Left hindlimb (tissue), 1 donor: ENCODE data around the gene TMEM174.

Source experiments
- DNase-seq: peaks from one replicate; pipeline ENCODE4 v3.0.0-alpha.2; 2018

The TMEM174 gene

GRCh38 chr5:73154208-73155006, 18.6 kb upstream of the TMEM174 start:
- no peak for DNase-seq

DNA sequence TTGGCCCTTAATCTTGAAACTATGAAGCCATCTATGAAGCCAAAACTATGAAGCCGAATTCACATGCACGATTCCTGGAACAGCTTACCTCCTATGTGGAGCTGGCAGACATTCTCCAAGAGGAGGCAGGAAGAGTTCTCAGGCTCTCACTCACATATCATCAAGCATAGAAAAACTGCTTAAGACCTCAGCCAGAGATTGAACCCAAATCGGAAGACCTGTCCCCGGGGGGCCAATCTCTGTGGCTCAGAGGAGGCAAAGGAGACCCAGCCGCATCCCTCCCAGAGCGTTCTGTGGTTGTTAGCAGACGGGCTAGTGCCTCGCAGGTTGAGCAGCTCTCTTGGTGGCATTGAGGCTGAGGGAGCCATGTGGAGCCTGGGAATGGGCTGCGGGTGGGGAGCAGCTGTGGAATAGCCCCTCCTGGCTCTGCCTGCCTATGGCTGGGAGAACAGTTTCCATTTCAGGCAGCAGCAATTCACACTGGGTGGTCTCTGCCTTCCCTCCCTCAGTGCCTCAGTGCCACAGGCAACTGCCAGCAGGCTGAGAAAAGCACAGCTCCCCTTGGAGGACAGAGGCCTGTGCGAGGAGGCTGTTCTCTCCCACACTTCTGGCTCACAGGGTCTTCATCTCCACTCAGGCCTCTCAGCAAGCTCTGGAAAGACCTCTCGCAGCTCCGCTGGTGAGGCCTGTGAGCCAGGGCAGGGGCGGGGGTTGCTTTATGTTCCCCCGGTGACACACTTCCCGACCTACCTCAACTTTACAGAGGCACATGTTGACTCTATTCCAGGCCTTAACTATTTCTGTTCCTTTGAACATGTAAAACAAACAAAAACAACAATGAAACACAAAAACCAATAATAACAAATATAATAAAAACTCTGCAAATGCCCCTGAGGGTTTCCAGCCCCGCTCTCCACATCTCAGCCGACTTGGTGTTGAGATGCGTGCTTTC, 17.4 kb upstream of the TMEM174 start:
- DNase-seq, result no peak

GRCh38 chr5:73157414-73158303, 15.3 kb upstream of the TMEM174 start:
- DNase-seq, result no peak

GRCh38 chr5:73158313-73158712, 14.7 kb upstream of the TMEM174 start:
- no peak for DNase-seq

- no peak for DNase-seq
Observed at GRCh38 chr5:73160239-73160671, 12.7 kb upstream of the TMEM174 start.

DNA sequence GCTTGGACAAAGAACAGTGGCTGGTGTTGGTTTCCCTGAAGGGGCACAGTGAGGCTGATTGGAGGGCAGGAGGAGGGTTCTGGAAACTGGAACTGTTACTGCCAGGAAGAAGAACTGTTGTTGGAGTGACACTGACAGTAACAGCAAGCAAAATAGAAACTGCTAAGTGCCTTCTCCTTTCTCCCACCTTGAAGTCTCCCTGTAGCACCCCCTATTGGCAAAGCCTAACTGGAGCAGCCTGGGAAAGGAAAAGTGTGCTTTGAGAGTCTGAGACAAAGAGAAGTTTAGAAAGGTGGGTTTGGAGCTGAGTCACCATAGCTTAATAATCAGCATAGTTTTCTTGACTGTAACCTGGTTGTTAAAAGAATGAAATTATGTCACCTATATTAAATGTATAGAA, 2.5 kb upstream of the TMEM174 start:
- no peak for DNase-seq

- DNase-seq, result no peak
Observed at GRCh38 chr5:73171495-73171894, 1.5 kb upstream of the TMEM174 start.

GRCh38 chr5:73174100-73174815, 1.3 kb downstream of the TMEM174 start:
- no peak for DNase-seq

DNA sequence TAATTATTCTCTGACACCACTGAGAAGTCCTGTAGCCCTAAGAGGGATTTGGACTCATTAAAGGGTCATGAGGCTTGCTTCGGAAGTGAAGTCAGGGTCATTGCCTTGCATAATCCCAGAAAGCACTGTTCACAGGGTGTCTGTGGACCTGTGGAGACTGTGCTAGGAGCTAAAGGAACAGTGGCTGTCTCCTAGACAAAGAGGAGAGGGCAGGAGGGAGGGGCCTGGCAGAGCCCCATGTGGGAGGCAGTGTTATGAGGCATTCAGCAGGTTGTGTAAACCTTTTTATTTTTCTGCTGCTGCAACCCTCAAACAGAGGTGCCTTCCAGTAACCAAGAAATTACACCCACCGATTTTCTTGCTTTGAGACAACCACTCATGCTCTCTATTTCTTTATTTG, 3.3 kb downstream of the TMEM174 start:
- no peak for DNase-seq

DNA sequence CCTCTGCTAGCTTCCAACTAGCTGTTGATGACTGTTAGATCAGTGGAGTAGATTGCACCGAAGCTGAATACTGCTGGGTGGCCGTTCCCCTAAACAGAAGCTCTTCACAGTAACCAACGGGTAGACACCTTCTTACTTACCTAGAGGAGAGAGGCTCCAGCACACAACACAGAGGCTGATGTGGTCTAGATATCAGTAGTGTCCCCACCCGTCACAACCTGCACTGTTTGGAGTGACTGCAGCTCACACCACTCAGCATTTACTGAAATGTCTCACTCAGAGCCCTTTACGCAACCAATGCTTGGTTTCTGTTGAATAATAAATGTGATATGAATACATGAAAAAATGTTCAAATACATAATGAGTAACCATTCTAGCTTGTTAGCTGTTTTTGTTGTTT, 5.3 kb downstream of the TMEM174 start:
- no peak for DNase-seq

GRCh38 chr5:73179730-73180129, 6.7 kb downstream of the TMEM174 start:
- no peak for DNase-seq

DNA sequence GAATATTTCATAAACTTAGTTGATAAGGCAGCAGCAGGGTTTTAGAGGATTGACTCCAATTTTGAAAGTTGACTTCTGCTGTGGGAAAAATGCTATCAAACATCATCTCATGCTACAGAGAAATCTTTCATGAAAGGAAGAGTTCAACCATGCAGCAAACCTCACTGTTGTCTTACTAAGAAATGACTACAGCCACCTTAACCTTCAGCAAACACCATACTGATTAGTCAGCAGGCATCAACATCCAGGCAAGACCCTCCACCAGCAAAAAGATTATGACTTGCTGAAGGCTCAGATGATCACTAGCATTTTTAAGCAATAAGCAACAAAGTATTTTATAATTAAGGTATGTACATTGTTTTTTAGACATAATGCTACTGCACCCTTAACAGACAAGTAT, 7.6 kb downstream of the TMEM174 start:
- DNase-seq, result no peak

DNA sequence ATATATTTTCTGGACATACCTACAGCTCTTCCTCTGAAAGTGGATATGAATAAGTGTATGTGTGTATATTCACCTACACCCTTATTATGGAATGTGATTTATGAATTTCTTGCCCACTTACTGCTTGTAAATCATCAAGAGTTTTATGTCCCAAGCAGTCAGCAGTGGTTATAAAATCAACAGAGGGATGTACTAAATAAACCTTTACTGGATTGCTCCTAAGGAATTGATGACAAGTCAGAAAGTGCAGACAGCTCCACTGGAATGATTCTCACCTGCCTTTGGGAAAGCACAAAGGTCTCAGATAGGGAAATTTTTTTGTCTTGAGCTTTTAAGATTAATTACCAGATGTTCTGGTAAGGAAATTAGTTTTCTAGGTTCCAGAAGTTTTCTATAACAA, 9.3 kb downstream of the TMEM174 start:
- DNase-seq, result no peak

DNA sequence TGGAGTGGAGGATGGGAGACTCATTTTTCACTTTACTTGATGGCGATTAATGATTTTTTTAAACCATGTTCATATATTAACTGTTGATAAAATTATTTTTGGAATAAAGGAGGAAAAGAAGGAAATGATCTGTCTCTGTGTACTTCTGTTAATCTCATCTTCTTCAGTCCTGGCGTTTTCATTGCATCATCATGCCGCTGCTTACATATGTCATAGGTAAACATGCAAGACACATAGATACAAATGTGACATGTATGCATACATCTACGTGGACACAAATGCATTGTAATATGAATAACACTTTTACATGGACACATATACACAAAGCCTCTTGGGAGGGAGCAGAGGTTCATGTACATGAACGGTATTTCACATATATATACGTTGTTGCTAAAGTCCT, 10.0 kb downstream of the TMEM174 start:
- DNase-seq, result no peak

DNA sequence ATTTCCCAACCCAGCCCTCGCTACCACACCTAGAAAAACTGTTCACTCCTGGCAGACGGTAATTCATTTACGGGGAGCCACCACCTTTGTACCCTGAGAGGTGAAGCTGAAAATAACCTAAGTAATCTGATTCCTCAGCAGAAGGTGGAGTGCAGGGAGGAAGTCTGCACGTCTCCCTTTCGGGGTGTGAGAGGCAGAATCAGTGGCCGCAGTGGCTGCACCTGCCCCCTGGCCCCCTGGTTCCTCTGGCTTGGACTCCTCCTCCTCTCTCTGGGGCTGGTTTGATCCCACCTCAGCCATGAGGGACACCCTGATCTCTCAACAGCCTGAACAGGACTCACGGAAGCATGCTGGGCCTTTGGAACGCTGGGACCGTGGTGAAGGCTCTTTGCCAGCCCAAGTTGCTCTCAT, 10.5 kb downstream of the TMEM174 start:
- no peak for DNase-seq

DNA sequence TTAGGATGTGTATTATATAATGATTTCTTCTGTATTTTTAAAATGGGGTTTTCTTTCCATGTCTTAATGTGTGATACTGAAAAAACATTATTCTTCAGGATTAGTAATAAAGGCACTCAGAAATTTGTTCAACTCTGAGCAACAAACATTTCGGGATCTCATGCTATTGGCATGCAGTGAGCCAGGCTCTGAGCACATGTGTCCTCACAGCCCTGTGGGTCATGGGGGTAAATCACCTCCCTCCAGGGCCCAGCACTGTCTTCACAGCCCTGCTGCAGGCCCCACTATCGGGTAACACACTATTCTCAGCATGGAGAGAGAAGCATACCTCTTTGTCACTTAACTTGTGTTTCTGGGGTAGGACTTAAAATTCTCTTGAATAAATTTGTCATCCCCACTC, 14.0 kb downstream of the TMEM174 start:
- no peak for DNase-seq

GRCh38 chr5:73188764-73189531, 16.0 kb downstream of the TMEM174 start:
- DNase-seq, result no peak

DNA sequence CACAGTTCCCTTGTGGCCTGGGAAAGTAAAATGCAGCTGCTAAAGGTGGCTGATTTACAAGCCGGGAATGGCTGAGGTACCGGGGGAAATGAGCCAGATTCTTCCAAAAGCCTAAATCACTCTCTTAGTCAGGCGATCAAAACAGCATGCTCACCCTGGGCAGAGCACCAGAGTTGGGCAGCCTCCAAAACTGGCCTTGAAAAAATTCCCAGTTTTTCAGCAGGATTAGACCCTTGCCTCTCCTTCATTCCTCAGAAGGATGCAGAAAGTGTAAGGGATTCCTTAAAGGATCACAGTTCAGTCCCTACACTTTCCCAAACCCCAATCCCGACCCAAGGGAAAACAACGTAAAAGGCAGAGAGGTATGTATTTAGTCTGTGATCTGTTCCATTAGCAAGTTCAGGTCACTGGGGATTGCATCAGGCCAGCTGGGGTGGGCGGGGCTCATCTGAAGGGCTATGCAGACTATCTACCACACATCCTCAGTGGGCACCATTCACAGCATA, 16.9 kb downstream of the TMEM174 start:
- DNase-seq, result peak; percentile 47

GRCh38 chr5:73192370-73192769, 19.4 kb downstream of the TMEM174 start:
- no peak for DNase-seq

GRCh38 chr5:73193592-73193991, 20.6 kb downstream of the TMEM174 start:
- no peak for DNase-seq

- DNase-seq, result no peak
Observed at GRCh38 chr5:73196201-73196600, 23.2 kb downstream of the TMEM174 start.
